Omental fat pad (tissue), 4 donors: ENCODE measurements around the gene NLGN1. TPM values are rescaled to one million over a fixed set of nuclear protein-coding genes. Genes with fewer than 3 reads are reported as not detected.

Source experiments
- ATAC-seq: fragments of 150-250 bp; one replicate; pipeline ENCODE4 v1.9.1; 2016; ENCODE audit warnings: mild to moderate bottlenecking, moderate library complexity; ENCODE audit not compliant: low FRiP score
- DNase-seq: peaks from one replicate; pipeline ENCODE4 v3.0.0-alpha.2; 2019; ENCODE audit warnings: low spot score
- total RNA-seq, 4 donors: library from RNA; depleted of rRNA; stranded (reverse); fragments of >200 nt; gene quantifications; one replicate each; pipeline ENCODE4 v1.1.0, GENCODE V29; 2016
- TF ChIP-seq, protein P1 (sequence below), 3 donors: fragments of 450-650 bp; IDR thresholded peaks; one replicate each; pipeline ENCODE4 v1.5.1; 2016 to 2017; ENCODE audit warnings: antibody characterized with exemption in 3 of 3, mild to moderate bottlenecking in 3 of 3, moderate library complexity in 2 of 3

Gene NLGN1
- total RNA-seq, 4 donors from 2014 or later = 5.3 to 17.4 (median 12.5) TPM

DNA sequence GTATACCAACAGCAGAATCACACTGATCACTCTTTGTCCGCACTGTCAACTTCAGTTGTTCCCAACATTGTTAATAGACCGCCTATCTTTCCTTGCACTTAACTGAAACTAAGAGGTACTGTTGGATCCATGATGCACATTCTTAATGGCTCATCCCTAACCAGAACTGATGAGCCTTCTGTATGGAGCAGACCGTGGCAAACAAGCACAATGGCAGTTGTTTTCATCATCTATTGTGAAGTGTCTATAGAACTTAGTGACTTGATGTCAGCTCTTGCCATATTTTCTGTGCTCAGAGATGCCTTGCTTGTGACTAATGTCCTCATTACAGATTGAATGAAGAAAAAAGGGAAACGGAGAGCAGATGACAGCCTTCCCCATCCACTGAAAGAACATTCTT is 347.4 kb downstream of the NLGN1 start:
- ATAC-seq = no peak
- TF ChIP-seq, protein P1, sequence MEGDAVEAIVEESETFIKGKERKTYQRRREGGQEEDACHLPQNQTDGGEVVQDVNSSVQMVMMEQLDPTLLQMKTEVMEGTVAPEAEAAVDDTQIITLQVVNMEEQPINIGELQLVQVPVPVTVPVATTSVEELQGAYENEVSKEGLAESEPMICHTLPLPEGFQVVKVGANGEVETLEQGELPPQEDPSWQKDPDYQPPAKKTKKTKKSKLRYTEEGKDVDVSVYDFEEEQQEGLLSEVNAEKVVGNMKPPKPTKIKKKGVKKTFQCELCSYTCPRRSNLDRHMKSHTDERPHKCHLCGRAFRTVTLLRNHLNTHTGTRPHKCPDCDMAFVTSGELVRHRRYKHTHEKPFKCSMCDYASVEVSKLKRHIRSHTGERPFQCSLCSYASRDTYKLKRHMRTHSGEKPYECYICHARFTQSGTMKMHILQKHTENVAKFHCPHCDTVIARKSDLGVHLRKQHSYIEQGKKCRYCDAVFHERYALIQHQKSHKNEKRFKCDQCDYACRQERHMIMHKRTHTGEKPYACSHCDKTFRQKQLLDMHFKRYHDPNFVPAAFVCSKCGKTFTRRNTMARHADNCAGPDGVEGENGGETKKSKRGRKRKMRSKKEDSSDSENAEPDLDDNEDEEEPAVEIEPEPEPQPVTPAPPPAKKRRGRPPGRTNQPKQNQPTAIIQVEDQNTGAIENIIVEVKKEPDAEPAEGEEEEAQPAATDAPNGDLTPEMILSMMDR (IDR thresholded peaks at IDR 0.05) = no peak
- DNase-seq = no peak

DNA sequence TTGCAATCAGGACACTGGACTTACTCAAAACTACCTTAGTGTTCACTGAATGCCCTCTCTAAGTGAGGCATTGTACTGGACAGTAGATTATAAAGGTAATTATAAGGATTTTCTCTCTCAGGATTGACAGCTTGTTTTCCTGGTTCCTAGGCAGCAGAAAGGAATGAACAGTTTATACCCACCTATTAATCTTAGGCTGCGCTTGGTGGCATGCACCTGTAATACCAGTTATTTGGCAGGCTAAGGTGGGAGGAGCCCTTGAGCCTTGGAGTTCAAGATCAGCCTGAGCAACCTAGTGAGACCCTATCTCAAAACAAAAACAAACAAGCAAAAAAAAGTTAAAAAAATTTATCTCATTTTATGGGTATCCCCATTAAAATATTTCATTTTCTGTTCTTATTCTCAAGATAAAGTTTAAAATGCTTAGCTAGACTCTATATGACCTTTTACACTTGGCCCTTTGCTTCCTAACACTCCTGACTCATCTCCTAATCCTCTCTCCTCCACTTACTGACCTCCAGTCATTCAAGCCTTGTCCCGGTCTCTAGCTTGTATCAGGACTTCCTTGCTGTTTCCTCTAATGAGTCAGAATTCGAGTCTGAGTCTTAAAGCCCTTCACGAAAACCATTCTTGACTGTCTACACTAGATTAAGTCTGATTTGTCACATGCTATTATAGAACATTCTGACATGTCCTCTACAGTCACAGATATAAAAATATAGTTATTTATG is 348.6 kb downstream of the NLGN1 start:
- DNase-seq (no peak), ATAC-seq (no peak)
- TF ChIP-seq, protein P1 (IDR thresholded peaks at IDR 0.05) = no peak

DNA sequence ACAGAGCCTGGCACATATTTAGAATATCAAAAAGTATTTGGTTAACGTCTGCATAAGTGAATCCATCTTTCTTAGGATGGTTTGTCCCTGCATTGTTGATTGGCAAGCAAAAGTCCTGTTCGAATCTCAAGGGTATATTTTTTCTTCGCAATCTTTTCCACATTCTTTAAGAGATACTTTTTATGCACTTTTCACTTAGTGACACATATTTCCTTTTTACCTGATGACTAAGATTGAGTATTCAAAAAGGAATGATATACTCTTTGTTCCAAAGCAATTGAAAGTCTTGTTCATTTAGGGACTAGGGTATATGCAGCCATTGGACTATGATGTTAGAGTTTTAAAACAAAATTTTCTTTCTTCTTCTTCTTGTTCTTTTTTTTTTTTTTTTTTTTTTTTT is 349.9 kb downstream of the NLGN1 start:
- TF ChIP-seq, protein P1 (IDR thresholded peaks at IDR 0.05) = no peak
- ATAC-seq = no peak

DNA sequence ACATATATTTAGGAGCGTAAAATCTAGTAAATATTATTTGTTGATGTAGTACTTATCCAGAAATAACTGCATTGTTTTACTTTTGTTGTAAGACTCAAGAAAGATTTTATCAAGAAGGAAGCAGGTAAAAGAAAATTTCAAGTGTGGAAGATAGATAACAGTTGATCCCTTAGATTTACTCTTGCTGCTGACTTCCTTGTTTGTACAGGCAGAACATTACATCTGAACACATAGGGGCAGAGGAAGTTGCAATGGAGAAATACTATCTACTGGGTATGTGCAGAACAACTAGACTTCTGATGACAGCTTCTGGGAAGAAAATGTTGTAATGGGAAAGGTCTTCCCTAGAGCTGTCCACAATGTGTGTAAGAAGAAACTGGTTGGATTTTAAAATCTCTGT is 350.6 kb downstream of the NLGN1 start:
- DNase-seq = no peak
- TF ChIP-seq, protein P1 (IDR thresholded peaks at IDR 0.05) = no peak
- ATAC-seq = no peak

More for the DNA sequence above, 349.9 kb downstream of the NLGN1 start:
- DNase-seq = no peak

DNA sequence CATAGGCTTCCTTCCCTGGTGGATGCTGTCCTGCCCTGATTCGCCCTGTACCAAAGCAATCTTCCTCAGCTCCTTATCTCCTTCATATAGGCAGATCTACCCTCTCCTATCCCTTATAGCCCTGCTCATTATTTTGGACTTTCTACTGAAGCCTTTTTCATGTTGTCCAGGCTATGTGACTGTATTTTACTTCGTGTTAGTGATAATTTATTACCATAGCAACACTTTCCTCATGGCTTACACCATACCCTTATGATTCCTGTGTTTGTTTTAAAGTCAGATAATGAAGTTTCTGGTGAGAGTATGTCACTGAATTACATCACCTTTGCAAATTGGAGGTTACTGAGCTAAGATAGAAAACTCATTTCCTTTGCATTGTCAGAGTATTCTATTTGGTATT is 352.6 kb downstream of the NLGN1 start:
- ATAC-seq (no peak), DNase-seq (no peak)
- TF ChIP-seq, protein P1 (IDR thresholded peaks at IDR 0.05) = no peak

DNA sequence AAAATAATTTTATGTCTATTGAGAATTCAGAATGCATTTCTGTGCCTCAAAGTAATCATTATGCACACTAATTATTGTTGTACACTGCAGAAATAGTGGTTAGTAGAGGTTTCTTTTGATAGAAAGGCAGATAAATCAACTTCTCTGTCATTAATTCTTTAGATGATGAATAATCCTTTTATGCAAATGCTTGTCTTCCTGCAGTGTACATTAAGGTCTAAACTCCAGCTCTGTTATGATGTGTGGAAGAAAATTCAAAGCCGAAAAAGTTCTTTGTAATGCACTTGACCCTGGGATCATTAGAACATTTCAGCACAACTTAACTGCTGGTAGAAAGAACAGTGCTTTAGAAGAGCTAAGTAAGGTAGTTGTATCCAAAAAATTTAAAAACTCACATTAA is 353.0 kb downstream of the NLGN1 start:
- TF ChIP-seq, protein P1 (IDR thresholded peaks at IDR 0.05) = no peak
- no peak for DNase-seq
- ATAC-seq = no peak

DNA sequence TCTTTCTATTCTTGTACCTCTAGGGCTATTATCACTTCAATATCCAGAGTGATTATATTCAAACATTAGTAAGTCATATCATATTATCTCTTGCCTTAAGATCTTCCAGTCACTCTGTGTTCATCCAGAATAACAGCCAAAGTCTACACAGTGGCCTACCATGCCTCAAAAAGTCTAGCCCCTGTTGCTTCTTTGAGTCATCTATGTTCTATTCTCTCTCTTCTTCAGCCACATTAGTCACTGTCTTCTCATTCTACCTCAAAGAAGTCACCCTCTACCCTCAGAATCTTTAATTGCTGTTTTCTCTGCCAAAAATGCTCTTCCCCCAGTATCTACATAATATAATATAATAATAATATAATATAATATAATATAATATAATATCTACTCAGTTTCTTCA is 356.0 kb downstream of the NLGN1 start:
- no peak for DNase-seq
- TF ChIP-seq, protein P1 (IDR thresholded peaks at IDR 0.05) = no peak

More for the DNA sequence above, 356.0 kb downstream of the NLGN1 start:
- ATAC-seq = no peak
